IPS-11a (cell line): ENCODE data around the gene DNAJC11.
"Not testable (repeated sequence)": the region's sequence is repeated elsewhere in the genome, so short reads cannot be mapped to it uniquely, and the experiment has no call there.

Experiments
- H3K4me3 ChIP-seq: one replicate; pipeline ENCODE4 v1.5.1; 2013; ENCODE audit warnings: low read depth, low read length, control low read depth

DNAJC11 gene

GRCh38 chr1:6701437-6702153, at the start of gene DNAJC11:
Gene DNAJC11 (minus strand): TSS chr1:6701816. CDS start chr1:6701800, 16 bp downstream.
- H3K4me3 ChIP-seq, result peak within 1 kb of the TSS; percentile 99

- no peak overlapping the region for H3K4me3 ChIP-seq
Observed at GRCh38 chr1:6750490-6750889, 48.9 kb upstream of the DNAJC11 start.

- H3K4me3 ChIP-seq, result no peak overlapping the region
Observed at GRCh38 chr1:6747674-6748073, 46.1 kb upstream of the DNAJC11 start.

DNA sequence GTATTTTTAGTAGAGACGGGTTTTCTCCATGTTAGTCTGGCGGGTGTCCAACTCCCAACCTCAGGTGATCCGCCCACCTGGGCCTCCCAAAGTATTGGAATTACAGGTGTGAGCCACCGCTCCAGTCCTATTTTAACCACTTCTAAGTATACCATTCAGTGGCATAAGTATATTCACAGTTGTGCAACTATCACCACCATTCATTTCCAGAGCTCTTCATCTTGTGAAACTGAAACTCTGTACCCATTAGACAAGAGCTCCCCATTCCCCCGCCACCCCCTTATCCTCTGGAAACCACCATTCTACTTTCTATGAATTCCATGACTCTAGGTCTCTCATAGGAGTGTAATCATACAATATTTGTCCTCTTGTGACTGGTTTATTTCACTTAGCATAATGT, 43.5 kb upstream of the DNAJC11 start:
- H3K4me3 ChIP-seq, result no peak overlapping the region

GRCh38 chr1:6743189-6744101, 41.8 kb upstream of the DNAJC11 start:
- H3K4me3 ChIP-seq, result no peak overlapping the region

DNA sequence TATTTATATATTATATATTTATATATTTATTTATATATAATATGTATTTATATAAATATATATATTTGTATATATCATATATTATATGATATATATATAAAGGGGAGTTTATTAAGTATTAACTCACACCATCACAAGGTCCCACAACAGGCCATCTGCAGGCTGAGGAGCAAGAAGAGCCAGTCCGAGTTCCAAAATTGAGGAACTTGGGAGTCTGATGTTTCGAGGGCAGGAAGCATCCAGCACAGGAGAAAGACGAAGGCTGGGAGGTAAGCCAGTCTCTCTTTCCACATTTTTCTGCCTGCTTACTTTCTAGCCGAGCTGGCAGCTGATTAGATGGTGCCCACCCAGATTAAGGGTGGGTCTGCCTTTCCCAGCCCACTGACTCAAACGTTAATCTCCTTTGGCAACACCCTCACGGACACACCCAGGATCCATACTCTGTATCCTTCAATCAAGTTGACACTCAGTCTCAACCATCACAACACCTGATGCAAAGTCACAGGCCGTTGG, 41.1 kb upstream of the DNAJC11 start:
- H3K4me3 ChIP-seq, result not testable (repeated sequence)

DNA sequence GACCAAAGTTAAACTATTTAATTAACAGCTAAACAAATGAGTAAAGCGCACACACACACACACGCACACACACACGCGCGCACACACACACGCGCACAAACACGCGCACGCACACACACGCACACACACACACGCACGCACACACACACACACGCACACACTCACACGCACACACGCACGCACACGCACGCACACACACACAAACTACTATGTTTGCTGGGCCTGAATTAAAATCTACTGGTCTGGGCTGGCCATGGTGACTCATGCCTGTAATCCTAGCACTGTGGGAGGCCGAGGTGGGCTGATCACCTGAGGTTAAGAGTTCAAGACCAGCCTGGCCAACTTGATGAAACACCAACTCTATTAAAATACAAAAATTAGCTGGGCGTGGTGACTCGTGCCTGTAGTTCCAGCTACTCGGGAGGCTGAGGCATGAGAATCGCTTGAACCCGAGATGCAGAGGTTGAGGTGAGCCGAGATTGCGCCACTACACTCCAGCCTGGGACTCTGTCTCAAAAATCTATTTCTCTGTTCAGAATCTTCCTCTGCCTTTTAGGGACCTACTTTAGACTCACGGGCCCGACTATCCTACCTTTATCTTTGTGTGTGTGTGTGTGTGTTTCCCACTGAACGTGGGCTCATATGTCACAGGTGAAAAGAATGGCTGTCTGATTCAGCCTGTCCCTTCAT, 37.5 kb upstream of the DNAJC11 start:
- no peak overlapping the region for H3K4me3 ChIP-seq

DNA sequence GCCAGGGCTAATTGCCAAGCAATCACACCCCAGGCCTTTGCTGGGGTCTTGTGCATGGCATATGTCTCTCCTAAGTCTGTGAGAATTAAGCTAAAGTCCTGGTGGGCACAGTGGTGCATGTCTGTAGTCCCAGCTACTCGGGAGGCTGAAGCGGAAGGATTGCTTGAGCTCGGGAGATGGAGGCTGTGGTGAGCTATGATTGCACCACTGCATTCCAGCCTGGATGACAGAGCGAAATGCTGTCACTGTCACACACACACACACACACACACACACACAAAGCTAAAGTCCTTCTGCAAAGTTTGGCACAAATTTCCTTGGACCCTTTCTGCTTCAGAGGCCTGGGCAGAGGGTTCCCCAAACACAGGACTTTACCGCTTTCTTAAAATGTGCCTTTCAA, 31.3 kb upstream of the DNAJC11 start:
- H3K4me3 ChIP-seq, result no peak overlapping the region

- no peak overlapping the region for H3K4me3 ChIP-seq
Observed at GRCh38 chr1:6731905-6732304, 30.3 kb upstream of the DNAJC11 start.

GRCh38 chr1:6730880-6731279, 29.3 kb upstream of the DNAJC11 start:
- no peak overlapping the region for H3K4me3 ChIP-seq

- H3K4me3 ChIP-seq, result no peak overlapping the region
Observed at GRCh38 chr1:6730473-6730872, 28.9 kb upstream of the DNAJC11 start.

- no peak overlapping the region for H3K4me3 ChIP-seq
Observed at GRCh38 chr1:6727535-6727934, 25.9 kb upstream of the DNAJC11 start.

GRCh38 chr1:6726253-6726652, 24.6 kb upstream of the DNAJC11 start:
- H3K4me3 ChIP-seq, result no peak overlapping the region

GRCh38 chr1:6724517-6725141, 23.0 kb upstream of the DNAJC11 start:
- no peak overlapping the region for H3K4me3 ChIP-seq

DNA sequence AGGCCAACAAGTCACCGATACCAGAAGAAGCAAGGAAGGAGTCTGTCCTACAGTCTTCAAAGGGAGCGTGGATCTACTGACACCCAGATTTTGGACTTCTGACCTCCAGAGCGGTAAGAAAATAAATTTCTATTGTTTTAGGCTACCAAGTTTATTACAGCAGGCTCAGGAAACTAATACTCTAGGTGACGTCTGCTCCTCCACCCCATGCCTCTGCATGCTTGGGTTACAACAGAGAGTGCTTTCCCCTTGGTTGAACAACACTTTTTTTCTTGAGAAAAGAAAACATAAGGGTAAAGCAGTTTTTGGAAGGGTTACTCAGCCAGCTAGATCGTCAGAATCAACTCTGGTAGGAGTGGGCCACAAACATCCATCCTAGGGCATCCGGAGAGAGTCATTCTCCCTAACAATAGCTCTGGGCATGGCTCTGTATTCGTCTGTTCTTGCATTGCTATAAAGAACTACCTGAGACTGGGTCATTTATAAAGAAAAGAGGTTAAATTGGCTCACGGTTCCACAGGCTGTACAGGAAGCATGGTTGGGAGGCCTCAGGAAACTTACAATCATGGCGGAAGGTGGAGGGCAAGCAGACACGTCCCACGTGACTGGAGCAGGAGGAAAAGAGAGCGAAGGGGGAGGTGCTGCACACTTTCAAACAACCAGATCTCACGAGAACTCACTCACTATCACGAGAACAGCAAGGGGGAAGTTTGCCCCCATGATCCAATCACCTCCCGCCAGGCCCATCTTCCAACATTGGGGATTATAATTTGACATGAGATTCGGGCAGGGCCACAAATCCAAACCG, 22.2 kb upstream of the DNAJC11 start:
- H3K4me3 ChIP-seq, result no peak overlapping the region

GRCh38 chr1:6711174-6711573, 9.6 kb upstream of the DNAJC11 start:
- no peak overlapping the region for H3K4me3 ChIP-seq

DNA sequence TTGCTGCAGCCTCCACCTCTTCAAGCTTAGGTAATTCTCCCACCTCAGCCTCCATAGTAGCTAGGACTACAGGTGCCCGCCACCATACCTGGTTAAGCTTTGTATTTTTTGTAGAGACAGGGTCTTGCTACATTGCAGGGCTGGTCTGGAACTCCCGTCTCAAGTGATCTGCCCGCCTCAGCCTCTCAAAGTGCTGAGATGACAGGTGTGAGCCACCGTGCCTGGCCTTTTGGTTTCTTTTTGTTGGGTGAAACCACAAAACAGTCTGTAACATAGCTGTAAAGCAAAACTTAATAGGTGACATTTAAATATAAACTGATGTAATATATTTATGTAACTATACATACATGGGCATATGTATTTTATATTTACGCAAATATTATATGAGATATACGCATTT, 3.1 kb upstream of the DNAJC11 start:
- no peak overlapping the region for H3K4me3 ChIP-seq

GRCh38 chr1:6703016-6703415, 1.4 kb upstream of the DNAJC11 start:
- no peak overlapping the region for H3K4me3 ChIP-seq

DNA sequence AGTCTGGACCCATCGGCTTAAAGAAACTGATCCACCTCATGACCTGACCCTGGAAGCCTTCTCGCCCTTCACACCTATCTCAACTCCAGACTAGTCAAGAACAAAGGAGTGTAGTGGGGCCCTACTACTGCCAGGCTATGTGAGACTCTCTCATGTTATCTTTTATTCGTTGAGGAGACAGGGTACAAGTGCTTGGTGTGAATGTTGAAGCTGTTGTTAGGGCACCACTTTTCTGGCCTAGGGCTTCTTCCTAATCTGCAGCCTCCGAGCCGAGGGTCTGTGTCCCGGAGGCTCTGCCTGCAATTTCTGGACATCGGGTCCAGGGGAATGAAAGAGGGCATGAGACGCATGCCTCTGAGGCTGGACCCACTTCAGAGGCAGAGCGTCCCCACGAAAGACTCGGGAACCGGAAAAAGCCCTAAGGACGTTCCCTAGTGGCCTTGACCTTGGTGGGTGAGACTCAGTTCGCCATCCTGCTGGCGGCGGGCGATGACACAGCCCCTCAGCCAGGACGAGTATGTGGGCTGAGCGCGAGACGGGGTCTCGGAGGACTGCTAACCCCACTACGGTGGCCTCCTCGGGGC, 671 bp downstream of the DNAJC11 start:
- H3K4me3 ChIP-seq, result peak overlapping the region; percentile 99

GRCh38 chr1:6699915-6700314, 1.7 kb downstream of the DNAJC11 start:
- not testable (repeated sequence) for H3K4me3 ChIP-seq
